NCI-H1417 treated with DMSO at 0.1 percent for 48 hours (cell line): ENCODE measurements around the gene DOCK7.
"Not testable (repeated sequence)": the region's sequence is repeated elsewhere in the genome, so short reads cannot be mapped to it uniquely, and the experiment has no call there.

Source experiments
- DNase-seq: peaks from one replicate; lab custom pipeline; 2025; lab: John Stamatoyannopoulos, UW

Gene DOCK7

GRCh38 chr1:62687903-62688686 is at the start of gene DOCK7:
Gene DOCK7, minus strand, starts transcription at chr1:62688386. Its CDS starts 122 bp downstream, at chr1:62688264.
- DNase-seq: no peak

GRCh38 chr1:62735491-62736171 is 47.4 kb upstream of the DOCK7 start:
- DNase-seq: no peak

- no peak for DNase-seq
Observed at GRCh38 chr1:62732331-62732730, 44.1 kb upstream of the DOCK7 start.

GRCh38 chr1:62728963-62729362 is 40.8 kb upstream of the DOCK7 start:
- no peak for DNase-seq

- DNase-seq: no peak
Observed at GRCh38 chr1:62727656-62728407, 39.6 kb upstream of the DOCK7 start.

- DNase-seq: no peak
Observed at GRCh38 chr1:62726011-62726442, 37.8 kb upstream of the DOCK7 start.

- DNase-seq: no peak
Observed at GRCh38 chr1:62725255-62725654, 37.1 kb upstream of the DOCK7 start.

- DNase-seq: no peak
Observed at GRCh38 chr1:62724430-62724829, 36.2 kb upstream of the DOCK7 start.

- no peak for DNase-seq
Observed at GRCh38 chr1:62723883-62724282, 35.7 kb upstream of the DOCK7 start.

GRCh38 chr1:62722796-62723195 is 34.6 kb upstream of the DOCK7 start:
- no peak for DNase-seq

- no peak for DNase-seq
Observed at GRCh38 chr1:62720946-62721554, 32.9 kb upstream of the DOCK7 start.

GRCh38 chr1:62718400-62718799 is 30.2 kb upstream of the DOCK7 start:
- not testable (repeated sequence) for DNase-seq

GRCh38 chr1:62717483-62717882 is 29.3 kb upstream of the DOCK7 start:
- DNase-seq: no peak

GRCh38 chr1:62716397-62716796 is 28.2 kb upstream of the DOCK7 start:
- DNase-seq: no peak

- no peak for DNase-seq
Observed at GRCh38 chr1:62712336-62713243, 24.4 kb upstream of the DOCK7 start.

- no peak for DNase-seq
Observed at GRCh38 chr1:62707744-62708120, 19.5 kb upstream of the DOCK7 start.

- no peak for DNase-seq
Observed at GRCh38 chr1:62706985-62707743, 19.0 kb upstream of the DOCK7 start.

- not testable (repeated sequence) for DNase-seq
Observed at GRCh38 chr1:62698161-62698560, 10.0 kb upstream of the DOCK7 start.

- DNase-seq: not testable (repeated sequence)
Observed at GRCh38 chr1:62694479-62694878, 6.3 kb upstream of the DOCK7 start.

GRCh38 chr1:62693123-62693522 is 4.9 kb upstream of the DOCK7 start:
- DNase-seq: no peak
